Measurements from ENCODE around the gene CETP. TPM values are rescaled to one million over a fixed set of nuclear protein-coding genes. Genes with fewer than 3 reads are reported as not detected.

Gene CETP
- total RNA-seq, 4 donors from 2014 or later: 0.52 to 0.79 TPM; not detected in 2

GRCh38 chr16:57027067-57027466 lies 65.3 kb downstream of the CETP start:
- TF ChIP-seq POLR2A (IDR thresholded peaks at IDR 0.05) (no peak), CTCF (IDR thresholded peaks at IDR 0.05) (no peak)
- 92 to 94% methylated on average over 2 of the region's 2 CpGs for WGBS, 2 donors
- no peak for DNase-seq (ENCODE audit: low spot score in 2 of 2)
- intact Hi-C loops (cut with DNase I; ENCODE audit: low total_unique reads): no loop called here
- H3K4me3 ChIP-seq (ENCODE audit: low read depth, poor library complexity, severe bottlenecking): no peak overlapping the region

- WGBS, 2 donors: 64 to 73% methylated on average over 4 of the region's 4 CpGs
- no peak overlapping the region for H3K4me3 ChIP-seq (ENCODE audit: low read depth, poor library complexity, severe bottlenecking)
- no peak for TF ChIP-seq CTCF (IDR thresholded peaks at IDR 0.05)
- TF ChIP-seq POLR2A (IDR thresholded peaks at IDR 0.05): no peak
- intact Hi-C loops (cut with DNase I; ENCODE audit: low total_unique reads): no loop called here
- DNase-seq (ENCODE audit: low spot score in 2 of 2): no peak
Measured at GRCh38 chr16:57028086-57028485, 66.3 kb downstream of the CETP start.

- no peak for TF ChIP-seq CTCF (IDR thresholded peaks at IDR 0.05)
- no peak for TF ChIP-seq POLR2A (IDR thresholded peaks at IDR 0.05)
- no peak overlapping the region for H3K4me3 ChIP-seq (ENCODE audit: low read depth, poor library complexity, severe bottlenecking)
- WGBS, 2 donors: 84 to 86% methylated on average over 16 of the region's 16 CpGs
- intact Hi-C loops (cut with DNase I; ENCODE audit: low total_unique reads): no loop called here
- no peak for DNase-seq (ENCODE audit: low spot score in 2 of 2)
Measured at GRCh38 chr16:57029161-57030160, 67.7 kb downstream of the CETP start.

- intact Hi-C loops (cut with DNase I; ENCODE audit: low total_unique reads): no loop called here
- TF ChIP-seq CTCF (IDR thresholded peaks at IDR 0.05) (no peak), POLR2A (IDR thresholded peaks at IDR 0.05) (no peak)
- 96 to 97% methylated on average over 2 of the region's 2 CpGs for WGBS, 2 donors
- H3K4me3 ChIP-seq (ENCODE audit: low read depth, poor library complexity, severe bottlenecking): no peak overlapping the region
- no peak for DNase-seq (ENCODE audit: low spot score in 2 of 2)
Measured at GRCh38 chr16:57030346-57030902, 68.7 kb downstream of the CETP start.

- 86 to 91% methylated on average over 4 of the region's 4 CpGs for WGBS, 2 donors
- H3K4me3 ChIP-seq (ENCODE audit: low read depth, poor library complexity, severe bottlenecking): no peak overlapping the region
- DNase-seq (ENCODE audit: low spot score in 2 of 2): no peak
- TF ChIP-seq POLR2A (IDR thresholded peaks at IDR 0.05) (no peak), CTCF (IDR thresholded peaks at IDR 0.05) (no peak)
- intact Hi-C loops (cut with DNase I; ENCODE audit: low total_unique reads): no loop called here
Measured at GRCh38 chr16:57031156-57031555, 69.4 kb downstream of the CETP start.

Data from lower leg skin (tissue), 4 donors.